HG02798 (cell line): Measurements from ENCODE around the gene HOXD4.

Experiments used
- ATAC-seq: cut with Tn5 transposase; IDR thresholded peaks from one replicate; pipeline ENCODE4 v1.9.1; 2021; ENCODE audit warnings: mild to moderate bottlenecking; ENCODE audit not compliant: unreplicated experiment, poor library complexity

The HOXD4 gene

DNA sequence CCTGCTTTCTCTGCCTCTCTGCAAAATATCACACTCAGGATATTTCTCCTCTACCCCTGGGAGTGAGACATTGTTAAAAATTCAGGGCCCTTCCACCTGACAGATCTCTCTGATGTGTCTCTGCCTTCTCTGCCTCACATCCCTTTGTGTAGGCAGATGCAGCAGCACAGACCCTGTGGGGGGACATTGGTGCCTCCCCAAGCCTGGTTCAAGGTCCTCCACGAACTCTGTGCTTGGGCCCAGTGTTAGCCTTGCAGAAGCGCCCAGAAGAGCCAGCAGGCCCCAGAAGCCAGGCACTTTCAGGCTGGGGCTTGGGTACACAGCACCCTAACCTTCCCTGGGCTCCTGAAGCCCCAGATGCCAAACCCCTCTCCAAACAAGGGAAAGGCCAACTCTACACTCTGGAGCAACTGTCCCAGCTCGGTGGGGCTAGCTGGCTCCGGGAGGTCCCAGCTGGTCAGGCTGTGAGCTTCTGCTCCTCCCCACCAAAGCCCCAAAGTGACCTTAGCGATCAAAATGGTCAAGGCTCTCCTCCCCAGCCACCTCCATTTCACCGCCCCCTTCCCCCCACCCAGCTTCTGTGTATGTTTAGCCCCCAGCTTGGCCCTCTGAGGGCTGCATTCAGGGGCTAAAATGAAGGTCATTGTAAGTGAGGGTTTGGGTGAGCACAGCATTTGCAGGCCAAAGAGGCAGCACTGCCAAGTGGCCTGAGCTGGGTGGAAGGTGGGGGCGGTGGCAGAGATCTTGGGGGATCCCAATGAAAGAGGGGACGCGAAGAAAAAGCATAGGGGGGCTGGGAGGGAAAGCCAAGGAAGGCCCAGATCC lies 26.2 kb upstream of the HOXD4 start:
- ATAC-seq: no peak

DNA sequence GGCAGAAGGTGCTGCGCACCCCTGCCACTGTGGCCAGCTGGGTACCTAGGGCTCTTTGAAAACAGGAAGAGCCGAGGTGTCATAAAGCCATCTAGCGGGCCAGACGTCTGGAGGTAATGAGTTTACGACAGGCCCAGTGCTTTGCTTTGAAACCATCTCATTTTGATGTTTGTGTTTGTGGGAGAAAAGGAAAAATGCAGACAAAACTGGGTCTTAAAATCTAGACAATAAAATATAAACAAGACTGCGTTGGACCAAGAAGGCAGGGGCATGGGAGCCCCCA lies 25.6 kb upstream of the HOXD4 start:
- ATAC-seq: no peak

DNA sequence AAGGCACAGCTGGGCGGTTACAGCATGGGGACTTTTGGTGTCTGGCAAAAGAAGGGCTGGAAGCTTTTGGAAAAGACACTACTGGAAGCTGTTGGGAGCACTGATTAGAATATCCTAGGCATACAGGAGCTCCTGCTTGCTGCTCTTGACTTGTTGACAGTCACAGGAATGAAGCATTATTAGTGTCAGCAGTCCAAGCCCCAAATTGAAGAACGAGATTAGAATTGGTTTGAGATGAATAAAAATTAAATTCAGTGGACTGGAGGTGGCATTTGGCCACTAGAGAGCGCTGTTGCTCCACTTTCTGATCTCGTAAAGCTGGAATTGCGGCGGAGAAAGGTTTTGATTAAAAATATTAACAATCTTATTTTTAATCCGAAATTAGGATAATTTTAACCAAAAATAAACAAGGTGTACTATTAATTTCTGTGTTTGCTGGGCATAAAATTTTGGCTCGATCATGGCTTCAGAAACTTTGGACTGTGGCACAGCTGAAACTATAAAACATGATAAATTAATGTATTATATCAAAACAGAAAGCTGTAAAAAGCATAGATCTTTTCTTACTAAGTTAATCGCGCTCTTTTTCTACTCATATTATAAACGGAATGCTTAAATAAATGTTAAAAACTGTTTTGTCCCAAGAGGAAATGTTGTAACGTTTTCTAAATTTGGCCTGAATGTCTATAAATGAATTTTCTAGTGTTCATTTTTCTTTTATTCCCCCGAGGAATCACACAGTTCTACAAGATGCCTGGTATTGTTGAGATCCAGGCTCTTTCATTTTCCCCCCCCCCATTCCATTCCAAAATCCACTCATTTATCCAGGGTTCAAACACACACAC lies 24.2 kb upstream of the HOXD4 start:
- ATAC-seq: no peak

- no peak for ATAC-seq
These were observed 23.6 kb upstream of the HOXD4 start for GRCh38 chr2:176127774-176128072.

GRCh38 chr2:176128172-176128981 lies 23.0 kb upstream of the HOXD4 start:
- ATAC-seq: no peak

DNA sequence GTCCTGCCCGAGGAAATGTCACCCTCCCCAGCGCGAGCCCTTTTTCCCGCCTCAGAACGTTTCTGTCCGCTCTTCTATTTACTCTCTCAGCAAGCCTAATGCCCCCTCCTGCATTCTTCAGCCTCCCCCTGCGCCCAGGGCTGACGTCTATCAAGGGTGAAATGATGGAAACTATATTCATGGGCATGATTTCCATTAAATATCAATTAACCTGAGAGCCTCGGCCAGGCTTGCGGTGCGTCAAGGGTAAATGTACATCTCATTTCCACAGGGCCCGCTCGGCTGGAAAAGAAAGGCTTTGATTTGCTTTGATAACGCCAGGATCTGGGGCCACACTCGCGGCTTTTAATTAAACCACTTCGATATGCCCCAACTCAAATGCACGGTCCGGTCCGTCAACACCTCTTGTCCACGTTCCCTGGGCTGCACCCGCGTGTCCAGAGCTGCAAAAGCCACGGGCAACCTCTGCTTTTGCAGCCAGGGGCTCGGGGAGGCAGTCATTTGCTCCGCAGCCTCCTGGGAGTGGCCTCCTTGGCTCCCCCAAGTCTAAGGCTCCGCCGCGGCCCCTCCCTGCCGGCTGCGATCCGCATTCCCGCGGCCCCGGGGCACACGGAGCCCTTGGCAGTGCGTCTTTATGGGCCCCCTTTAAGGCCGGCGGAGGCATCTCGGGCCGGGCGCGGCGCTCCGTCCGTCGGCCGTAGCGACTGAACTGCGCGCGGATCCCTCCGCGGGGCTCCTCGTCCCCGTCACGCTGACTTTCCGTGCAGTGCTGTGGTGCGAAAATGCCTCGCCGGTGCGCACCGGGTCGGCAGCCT lies 22.2 kb upstream of the HOXD4 start, which contains the start of gene HOXD8:
HOXD8 (plus strand) TSS at position 724 of the 815 bp plus-strand sequence. CDS start 662 bp downstream, outside the sequence.
- no peak for ATAC-seq

DNA sequence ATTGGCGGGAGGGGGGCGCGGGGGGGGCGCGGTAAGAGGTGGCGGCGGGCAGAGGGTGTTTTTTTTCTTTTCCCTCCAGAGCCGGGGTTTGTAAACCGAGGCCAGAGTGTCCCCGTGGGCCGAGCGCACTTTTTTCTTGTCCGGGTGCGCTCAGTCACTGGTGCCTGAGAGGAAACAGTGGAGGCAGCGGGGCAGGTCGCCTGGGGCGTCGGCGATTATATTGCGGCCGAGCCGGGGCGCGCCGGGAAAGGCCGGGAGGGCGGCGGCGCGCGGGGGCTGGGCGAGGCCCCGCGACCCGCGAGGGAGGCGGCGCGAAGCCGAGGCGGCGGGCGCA lies 21.6 kb upstream of the HOXD4 start:
- ATAC-seq: no peak

DNA sequence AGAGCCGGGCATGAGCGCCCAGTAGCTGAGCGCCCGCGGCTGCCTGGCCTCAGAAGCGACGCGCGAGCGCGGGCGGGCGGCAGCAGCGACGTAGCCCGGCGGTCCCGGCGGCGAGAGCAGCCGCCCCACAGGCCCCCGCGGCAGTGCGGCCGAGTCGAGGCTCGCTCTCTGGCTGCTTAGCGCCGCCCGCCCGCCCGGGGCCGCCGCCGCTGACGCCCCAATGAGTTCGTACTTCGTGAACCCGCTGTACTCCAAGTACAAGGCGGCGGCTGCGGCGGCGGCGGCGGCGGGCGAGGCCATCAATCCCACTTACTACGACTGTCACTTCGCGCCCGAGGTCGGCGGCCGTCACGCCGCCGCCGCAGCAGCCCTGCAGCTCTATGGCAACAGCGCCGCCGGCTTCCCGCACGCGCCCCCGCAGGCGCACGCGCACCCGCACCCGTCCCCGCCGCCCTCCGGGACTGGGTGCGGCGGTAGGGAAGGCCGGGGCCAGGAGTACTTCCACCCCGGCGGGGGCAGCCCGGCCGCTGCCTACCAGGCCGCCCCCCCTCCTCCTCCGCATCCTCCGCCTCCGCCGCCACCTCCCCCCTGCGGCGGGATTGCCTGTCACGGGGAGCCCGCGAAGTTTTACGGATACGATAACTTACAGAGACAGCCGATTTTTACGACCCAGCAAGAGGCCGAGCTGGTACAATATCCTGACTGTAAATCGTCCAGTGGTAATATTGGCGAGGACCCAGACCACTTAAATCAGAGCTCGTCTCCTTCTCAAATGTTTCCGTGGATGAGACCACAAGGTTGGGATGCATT lies 21.0 kb upstream of the HOXD4 start:
- no peak for ATAC-seq

DNA sequence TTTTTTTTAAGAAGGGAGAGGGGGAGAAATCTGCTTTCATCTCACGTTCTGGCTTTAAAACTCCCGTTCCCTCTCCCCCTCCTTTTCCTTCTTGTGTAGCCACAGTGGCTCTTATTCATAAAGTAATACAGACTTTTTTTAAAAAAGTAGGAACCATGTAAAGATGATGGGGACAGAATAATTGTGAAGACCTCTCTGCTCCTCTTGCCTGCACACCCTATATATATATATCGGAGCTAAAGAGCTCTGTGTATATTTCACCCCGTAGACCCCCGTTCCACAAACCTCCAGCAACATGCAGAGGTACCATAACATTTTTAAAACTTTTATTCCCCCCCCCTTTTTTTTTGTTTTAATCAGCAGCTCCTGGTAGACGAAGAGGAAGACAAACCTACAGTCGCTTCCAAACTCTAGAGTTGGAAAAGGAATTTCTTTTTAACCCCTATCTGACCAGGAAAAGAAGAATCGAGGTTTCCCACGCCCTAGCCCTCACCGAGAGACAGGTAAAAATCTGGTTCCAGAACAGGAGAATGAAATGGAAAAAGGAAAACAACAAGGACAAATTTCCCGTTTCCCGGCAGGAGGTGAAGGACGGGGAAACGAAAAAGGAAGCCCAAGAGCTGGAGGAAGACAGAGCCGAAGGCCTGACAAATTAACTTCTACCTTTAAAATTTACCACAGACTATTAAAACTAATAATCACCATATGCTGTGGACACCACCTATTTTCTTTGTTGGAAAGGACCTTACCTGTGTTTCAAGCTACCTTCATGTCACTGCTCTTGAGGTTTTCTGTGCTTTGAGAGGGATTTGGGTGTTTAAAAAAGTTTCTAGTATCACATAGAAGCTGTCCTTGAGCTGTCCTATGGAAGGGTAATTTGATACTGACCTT lies 20.1 kb upstream of the HOXD4 start:
- ATAC-seq: no peak

DNA sequence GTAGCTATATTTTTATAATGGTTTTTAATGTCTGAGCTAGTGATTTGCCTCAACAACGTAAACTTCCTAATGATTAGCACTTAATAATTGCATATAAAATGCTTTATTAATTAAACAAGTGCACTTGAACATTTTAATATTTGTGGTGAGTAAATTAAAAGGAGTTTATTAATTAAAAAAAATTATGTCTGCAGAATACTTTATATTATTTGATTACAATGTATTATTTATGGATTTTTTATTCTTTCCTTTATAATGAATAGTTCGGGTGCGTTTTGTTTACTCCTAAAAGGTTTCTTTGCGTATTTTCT lies 19.5 kb upstream of the HOXD4 start:
- no peak for ATAC-seq

DNA sequence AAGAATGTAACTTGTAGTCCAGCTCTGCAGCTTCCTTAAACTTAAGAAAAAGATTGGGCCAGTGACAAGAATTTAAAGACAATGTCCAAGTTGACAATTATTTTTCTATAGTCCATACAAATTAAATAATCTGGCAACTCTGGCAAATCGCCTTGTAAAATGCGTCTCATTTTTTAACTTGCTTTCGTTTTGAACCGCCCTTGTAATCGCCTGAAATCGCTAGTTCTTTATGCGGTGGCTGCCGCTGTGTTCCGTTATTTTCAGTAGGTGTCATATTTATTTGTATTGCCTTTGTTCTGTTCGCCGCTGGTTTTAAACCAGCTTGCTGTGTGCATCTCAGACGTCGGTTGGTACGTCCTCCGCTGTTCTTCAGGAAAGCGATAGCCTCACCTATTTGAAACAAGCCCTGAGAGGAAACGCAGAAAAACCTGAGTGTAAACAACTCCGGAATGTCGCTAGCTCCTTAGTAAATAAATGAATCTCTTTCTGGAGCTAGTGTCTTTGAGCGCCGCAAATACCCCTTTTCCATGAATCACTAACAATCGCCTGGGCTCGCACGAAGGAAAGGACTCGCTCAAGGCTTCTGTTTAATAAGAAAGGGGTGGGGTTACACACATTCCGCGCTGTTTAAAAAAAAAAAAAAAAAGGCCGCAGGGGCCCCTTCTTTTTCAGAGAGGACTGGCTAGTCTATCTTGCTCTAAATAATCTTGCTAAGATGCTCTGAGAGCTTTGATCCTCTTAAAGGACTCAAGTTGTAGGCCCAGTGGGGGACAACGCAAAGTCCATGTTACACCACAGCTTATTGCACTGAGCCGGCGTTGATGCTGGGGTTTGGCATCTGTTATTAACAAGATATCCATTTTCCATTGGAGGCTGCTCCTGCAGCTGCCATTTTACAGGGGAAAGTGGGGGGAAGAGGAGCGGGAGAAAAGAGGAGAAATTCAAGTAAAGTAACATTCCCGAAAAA lies 18.9 kb upstream of the HOXD4 start:
- no peak for ATAC-seq

DNA sequence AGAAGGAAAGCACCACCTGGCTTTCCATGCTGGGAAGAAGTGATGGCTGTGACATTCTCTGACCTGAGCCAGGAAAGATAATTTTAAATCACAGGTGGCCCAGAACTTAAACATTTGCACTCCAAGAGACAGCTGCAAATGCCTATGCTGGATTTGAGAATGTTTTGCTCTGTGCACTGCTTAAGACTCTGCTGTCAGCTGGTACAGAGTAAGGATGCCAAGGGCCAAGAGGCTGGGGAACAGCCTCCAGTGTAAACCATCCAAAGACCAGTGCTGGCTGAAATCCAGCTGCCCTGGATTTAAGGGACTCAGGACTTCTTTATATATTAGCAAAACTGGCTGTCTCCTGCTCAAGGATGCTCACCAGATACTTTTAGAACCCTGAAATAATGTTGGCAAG lies 18.0 kb upstream of the HOXD4 start:
- ATAC-seq: no peak

DNA sequence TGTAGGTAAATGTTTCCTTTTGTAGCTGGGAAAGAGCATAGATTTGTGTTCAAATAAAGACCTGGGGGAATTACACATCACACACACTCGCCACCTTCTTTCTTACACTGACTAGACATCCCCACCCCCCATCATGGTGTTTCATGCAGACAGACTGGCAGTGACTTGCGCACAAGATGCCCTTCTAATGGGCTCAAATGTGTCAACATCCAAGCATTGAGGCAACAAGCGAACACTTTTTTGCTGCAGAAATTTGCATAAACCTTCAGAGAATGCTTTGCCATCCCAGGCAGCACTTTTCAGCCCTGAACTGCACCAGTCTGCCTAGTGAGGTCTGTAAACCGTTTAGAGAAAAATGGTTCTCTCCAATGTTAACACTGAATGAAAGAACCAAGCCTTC lies 17.3 kb upstream of the HOXD4 start:
- ATAC-seq: no peak

DNA sequence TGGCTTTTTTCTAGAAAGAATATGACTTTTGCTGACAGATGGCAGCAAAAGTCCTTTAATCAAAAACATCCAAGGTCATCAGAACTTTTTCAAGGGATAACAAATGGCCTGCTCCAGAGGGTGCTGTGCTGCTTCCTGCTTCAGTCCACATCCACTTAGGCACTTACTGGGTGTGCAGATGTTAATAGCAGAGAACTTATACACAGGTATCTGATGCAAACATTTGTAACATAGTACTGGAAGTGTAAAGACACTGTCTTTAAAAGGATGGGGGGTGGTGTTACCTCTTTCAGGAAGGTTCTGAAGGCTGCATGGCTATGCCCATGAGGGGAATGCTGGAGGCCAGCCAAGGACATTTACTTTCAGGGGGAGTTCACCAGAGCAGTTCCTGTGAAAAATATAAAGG lies 16.3 kb upstream of the HOXD4 start:
- ATAC-seq: no peak

- no peak for ATAC-seq
These were observed 14.7 kb upstream of the HOXD4 start for GRCh38 chr2:176136374-176137251.

DNA sequence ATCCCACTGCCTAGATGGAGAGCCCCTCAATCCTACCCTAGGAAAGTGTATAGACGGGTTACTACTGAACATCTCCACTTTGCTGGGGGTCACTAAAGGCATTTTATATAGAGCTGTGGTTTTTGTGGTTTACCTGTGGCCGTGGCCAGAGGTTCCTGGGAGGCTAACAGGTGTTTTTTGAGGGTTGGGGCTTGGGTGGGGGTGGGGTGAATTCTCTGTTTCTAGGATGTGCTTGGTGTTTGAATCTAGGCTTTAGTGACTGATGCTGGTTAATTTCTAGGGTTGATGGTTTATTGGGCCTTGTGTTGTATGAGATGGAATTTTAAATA lies 14.1 kb upstream of the HOXD4 start:
- ATAC-seq: no peak

DNA sequence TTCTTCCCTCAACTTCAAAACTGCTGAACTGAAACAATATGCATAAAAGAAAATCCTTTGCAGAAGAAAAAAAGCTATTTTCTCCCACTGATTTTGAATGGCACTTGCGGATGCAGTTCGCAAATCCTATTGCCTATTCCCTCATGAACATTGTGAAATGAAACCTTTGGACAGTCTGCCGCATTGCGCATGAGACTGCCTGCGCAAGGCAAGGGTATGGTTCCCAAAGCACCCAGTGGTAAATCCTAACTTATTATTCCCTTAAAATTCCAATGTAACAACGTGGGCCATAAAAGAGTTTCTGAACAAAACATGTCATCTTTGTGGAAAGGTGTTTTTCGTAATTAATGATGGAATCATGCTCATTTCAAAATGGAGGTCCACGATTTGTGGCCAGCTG lies 13.4 kb upstream of the HOXD4 start:
- no peak for ATAC-seq
